GM06990 (cell line): ENCODE measurements around the gene LHFPL3.
A peak's percentile ranks its signal among the peaks of the same experiment; 100 is the strongest.

Experiments used
- DNase-seq: peaks from one replicate; pipeline ENCODE4 v3.0.0-alpha.2; 2011; ENCODE audit not compliant: insufficient read length; ENCODE audit errors: extremely low read depth
- H3K27me3 ChIP-seq: replicated peaks from 2 replicates; pipeline ENCODE4 v1.6.0; 2011; ENCODE audit warnings: low read length; ENCODE audit not compliant: control insufficient read depth, insufficient read depth
- H3K36me3 ChIP-seq: 2 replicates; pipeline ENCODE4 v1.5.1; 2011; ENCODE audit warnings: low read length; ENCODE audit not compliant: control insufficient read depth, insufficient read depth
- H3K4me3 ChIP-seq: replicated peaks from 2 replicates; pipeline ENCODE4 v1.5.1; 2011; ENCODE audit warnings: low read depth, mild to moderate bottlenecking, control low read depth, low read length
- TF ChIP-seq, protein P1 (sequence below): IDR thresholded peaks from 2 replicates; pipeline ENCODE4 v1.5.1; 2011; ENCODE audit warnings: low read length, control low read depth, mild to moderate bottlenecking, inconsistent platforms; ENCODE audit not compliant: insufficient read depth, poor library complexity, severe bottlenecking

Gene LHFPL3

DNA sequence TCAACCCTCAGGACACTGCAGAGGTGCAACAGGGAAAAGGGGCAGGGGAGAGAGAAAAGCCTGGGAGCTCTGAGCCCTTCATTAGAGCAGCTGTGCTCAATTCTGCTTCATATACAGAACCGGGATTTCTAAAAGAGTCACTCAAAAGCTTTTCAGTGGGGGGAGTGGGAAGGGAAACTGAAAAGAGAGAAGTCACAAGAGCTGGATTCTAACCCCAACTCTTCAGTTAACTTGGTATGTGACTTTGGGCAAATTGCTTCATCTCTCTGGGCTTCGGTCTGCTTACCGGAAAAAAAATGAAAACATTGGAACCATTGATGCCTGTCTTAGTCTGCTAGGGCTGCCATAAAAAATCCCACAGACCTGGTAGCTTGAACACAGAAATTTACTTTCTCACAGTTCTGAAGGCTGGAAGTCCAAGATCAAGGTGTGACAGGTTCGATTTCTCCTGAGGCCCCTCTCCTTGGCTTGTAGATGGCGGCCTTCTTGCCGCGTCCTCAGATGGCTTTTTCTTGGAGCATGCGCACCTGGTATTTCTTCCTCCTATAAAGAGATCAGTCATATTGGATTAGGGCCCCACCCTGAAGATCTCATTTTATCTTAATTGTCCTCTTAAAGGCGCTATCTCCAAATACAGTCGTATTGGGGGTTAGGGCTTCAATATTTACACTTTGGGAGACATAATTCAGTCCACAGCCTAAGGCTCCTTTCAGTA is 567.3 kb downstream of the LHFPL3 start:
- TF ChIP-seq, protein P1, sequence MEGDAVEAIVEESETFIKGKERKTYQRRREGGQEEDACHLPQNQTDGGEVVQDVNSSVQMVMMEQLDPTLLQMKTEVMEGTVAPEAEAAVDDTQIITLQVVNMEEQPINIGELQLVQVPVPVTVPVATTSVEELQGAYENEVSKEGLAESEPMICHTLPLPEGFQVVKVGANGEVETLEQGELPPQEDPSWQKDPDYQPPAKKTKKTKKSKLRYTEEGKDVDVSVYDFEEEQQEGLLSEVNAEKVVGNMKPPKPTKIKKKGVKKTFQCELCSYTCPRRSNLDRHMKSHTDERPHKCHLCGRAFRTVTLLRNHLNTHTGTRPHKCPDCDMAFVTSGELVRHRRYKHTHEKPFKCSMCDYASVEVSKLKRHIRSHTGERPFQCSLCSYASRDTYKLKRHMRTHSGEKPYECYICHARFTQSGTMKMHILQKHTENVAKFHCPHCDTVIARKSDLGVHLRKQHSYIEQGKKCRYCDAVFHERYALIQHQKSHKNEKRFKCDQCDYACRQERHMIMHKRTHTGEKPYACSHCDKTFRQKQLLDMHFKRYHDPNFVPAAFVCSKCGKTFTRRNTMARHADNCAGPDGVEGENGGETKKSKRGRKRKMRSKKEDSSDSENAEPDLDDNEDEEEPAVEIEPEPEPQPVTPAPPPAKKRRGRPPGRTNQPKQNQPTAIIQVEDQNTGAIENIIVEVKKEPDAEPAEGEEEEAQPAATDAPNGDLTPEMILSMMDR = no peak
- peak; percentile 46 for DNase-seq

DNA sequence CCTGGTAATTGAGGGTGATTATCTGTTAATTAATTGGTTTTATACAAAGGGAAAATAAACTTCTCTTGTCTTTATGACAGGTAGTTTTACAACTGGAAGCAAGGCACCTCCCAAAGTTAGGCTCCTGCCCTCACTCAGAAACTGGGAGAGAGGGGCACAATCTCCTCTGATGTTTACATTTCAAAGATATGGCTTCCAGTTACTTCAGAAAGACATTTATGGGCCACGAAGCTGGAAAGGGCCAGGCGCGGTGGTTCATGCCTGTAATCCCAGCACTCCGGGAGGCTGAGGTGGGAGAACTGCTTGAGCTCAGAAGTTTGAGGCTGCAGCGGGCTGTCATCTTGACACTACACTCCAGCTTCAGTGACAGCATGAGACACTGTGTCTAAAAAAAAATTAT is 570.0 kb downstream of the LHFPL3 start:
- TF ChIP-seq, protein P1 = no peak
- no peaks in the 10 kb centered on the region for H3K36me3 ChIP-seq
- no peaks in the 10 kb centered on the region for H3K27me3 ChIP-seq
- no peak for DNase-seq
- no peak overlapping the region for H3K4me3 ChIP-seq

More for the DNA sequence above, 567.3 kb downstream of the LHFPL3 start:
- H3K4me3 ChIP-seq = peak overlapping the region; percentile 33
- H3K27me3 ChIP-seq = no peaks in the 10 kb centered on the region
- no peaks in the 10 kb centered on the region for H3K36me3 ChIP-seq

DNA sequence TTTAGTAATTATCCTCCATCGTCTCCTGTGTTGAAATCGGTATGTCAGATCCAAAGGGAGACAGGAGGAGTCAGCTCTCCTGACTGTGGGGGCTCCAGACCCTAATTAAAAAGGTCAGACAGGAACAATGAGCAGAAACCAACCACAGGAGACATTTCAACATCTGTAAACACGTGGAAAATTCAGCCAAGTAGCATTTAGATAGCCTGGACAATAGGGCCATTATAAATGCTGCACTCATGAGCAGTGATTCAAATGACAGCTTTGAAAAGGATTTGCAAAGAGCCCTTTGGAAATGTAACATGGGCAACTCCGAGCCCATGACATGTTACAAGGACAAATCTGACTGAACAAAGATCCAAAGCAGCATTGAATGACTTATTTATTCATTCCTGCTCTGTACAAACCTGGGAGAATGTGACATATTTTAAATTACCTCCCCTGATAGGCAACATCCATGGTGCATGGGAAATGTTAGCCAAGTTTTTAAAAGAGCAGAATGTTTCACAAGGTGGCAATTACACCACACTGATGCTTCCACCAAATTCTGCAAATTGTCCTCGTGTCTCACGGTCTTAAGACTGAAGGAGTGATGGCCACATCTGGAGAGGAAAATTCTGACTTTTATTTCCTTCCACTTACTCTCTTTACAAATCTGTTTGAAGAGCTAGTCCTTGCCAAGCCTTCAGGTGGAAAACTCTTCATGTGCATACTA is 572.3 kb downstream of the LHFPL3 start:
- TF ChIP-seq, protein P1 = no peak
- no peaks in the 10 kb centered on the region for H3K27me3 ChIP-seq
- DNase-seq = no peak
- H3K4me3 ChIP-seq = no peak overlapping the region
- no peaks in the 10 kb centered on the region for H3K36me3 ChIP-seq

DNA sequence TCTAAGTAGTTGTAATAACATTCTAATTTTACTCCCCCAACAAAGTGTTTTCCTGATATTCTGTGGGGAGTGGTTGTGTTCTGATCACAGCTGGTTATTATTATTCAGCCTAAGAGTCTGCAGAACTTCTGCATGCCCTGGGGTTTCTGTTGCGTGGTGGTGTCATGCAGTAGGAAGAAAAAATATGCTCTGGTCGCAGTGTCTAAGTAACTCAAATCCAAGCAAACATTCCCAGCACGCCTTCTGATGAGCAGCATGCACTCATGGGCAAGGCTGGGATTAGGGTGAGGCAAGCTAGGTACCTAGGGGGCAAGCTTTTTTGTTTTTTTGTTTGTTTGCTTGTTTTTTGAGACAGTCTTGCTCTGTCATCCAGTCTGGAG is 572.8 kb downstream of the LHFPL3 start:
- no peak overlapping the region for H3K4me3 ChIP-seq
- no peaks in the 10 kb centered on the region for H3K27me3 ChIP-seq
- DNase-seq = no peak
- H3K36me3 ChIP-seq = no peaks in the 10 kb centered on the region
- TF ChIP-seq, protein P1 = no peak

DNA sequence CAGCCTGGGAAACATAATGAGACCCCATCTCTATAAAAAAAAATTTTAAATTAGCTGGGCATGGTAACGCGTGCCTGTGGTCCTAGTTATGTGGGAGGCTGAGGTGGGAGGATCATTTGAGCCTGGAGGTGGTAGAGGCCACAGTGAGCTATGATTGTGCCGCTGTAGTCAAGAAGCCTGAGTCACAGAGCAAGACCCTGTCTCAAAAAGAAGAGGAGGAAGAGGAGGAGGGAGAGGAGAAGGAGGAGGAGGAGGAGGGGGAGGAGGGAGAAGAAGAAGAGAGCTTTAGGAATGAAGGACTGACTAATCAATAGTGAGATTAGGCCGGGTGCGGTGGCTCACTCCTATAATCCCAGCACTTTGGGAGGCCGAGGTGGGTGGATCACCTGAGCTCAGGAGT is 573.8 kb downstream of the LHFPL3 start:
- DNase-seq = no peak
- H3K4me3 ChIP-seq = no peak overlapping the region
- no peaks in the 10 kb centered on the region for H3K27me3 ChIP-seq
- no peaks in the 10 kb centered on the region for H3K36me3 ChIP-seq
- TF ChIP-seq, protein P1 = no peak
